WTC11 (cell line): ENCODE data around the gene MOGAT2.

Source experiments
- FOXJ3 ChIP-seq: sonication (generic); formaldehyde crosslinking; IDR thresholded peaks from 2 replicates; pipeline ENCODE4 v1.9.0; 2021; ENCODE audit warnings: missing genetic modification reagents, mild to moderate bottlenecking, borderline replicate concordance
- TF ChIP-seq, protein P1 (sequence below): sonication (generic); formaldehyde crosslinking; IDR thresholded peaks from 2 replicates; pipeline ENCODE4 v1.8.0; 2023; ENCODE audit warnings: missing genetic modification reagents
- TF ChIP-seq, protein P2 (sequence below): fragments of 200-600 bp; IDR thresholded peaks from 2 replicates; pipeline ENCODE4 v1.8.0; 2022; ENCODE audit warnings: antibody characterized with exemption

DNA sequence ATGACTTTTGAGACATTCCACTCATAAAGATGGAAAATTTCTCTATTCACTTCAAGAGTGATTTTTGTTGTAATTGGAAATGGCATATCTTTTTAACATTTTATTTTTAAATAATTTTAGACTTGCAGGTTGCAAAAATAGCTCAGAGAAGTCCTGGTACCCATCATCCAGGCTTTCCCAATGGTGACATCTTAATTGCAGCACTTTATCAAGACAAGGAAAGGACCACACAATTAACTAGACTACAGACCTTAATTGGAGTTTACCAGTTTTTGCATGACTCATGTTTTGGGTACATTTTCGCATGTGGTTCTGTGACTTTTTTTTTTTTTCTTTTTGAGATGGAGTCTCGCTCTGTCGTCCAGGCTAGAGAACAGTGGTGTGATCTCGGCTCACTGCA is 25.8 kb upstream of the MOGAT2 start:
- TF ChIP-seq FOXJ3 (CRISPR knock-in tag): no peak
- TF ChIP-seq, protein P1, sequence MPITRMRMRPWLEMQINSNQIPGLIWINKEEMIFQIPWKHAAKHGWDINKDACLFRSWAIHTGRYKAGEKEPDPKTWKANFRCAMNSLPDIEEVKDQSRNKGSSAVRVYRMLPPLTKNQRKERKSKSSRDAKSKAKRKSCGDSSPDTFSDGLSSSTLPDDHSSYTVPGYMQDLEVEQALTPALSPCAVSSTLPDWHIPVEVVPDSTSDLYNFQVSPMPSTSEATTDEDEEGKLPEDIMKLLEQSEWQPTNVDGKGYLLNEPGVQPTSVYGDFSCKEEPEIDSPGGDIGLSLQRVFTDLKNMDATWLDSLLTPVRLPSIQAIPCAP (CRISPR knock-in tag): no peak
- TF ChIP-seq, protein P2, sequence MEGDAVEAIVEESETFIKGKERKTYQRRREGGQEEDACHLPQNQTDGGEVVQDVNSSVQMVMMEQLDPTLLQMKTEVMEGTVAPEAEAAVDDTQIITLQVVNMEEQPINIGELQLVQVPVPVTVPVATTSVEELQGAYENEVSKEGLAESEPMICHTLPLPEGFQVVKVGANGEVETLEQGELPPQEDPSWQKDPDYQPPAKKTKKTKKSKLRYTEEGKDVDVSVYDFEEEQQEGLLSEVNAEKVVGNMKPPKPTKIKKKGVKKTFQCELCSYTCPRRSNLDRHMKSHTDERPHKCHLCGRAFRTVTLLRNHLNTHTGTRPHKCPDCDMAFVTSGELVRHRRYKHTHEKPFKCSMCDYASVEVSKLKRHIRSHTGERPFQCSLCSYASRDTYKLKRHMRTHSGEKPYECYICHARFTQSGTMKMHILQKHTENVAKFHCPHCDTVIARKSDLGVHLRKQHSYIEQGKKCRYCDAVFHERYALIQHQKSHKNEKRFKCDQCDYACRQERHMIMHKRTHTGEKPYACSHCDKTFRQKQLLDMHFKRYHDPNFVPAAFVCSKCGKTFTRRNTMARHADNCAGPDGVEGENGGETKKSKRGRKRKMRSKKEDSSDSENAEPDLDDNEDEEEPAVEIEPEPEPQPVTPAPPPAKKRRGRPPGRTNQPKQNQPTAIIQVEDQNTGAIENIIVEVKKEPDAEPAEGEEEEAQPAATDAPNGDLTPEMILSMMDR: no peak
